GM18502 (cell line): ENCODE data around the gene TTC39C.
"Not testable (repeated sequence)": the region's sequence is repeated elsewhere in the genome, so short reads cannot be mapped to it uniquely, and the experiment has no call there.

Experiments
- ATAC-seq: cut with Tn5 transposase; IDR thresholded peaks from one replicate; pipeline ENCODE4 v1.9.1; 2021; ENCODE audit warnings: mild to moderate bottlenecking; ENCODE audit not compliant: unreplicated experiment, poor library complexity

TTC39C gene

DNA sequence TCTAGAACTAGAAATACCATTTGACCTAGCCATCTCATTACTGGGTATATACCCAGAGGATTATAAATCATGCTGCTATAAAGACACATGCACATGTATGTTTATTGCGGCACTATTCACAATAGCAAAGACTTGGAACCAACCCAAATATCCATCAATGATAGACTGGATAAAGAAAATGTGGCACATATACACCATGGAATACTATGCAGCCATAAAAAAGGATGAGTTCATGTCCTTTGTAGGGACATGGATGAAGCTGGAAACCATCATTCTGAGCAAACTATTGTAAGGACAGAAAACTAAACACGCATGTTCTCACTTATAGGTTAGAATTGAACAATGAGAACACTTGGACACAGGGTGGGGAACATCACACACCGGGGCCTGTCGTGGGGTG, 60.2 kb downstream of the TTC39C start:
- ATAC-seq, result not testable (repeated sequence)

DNA sequence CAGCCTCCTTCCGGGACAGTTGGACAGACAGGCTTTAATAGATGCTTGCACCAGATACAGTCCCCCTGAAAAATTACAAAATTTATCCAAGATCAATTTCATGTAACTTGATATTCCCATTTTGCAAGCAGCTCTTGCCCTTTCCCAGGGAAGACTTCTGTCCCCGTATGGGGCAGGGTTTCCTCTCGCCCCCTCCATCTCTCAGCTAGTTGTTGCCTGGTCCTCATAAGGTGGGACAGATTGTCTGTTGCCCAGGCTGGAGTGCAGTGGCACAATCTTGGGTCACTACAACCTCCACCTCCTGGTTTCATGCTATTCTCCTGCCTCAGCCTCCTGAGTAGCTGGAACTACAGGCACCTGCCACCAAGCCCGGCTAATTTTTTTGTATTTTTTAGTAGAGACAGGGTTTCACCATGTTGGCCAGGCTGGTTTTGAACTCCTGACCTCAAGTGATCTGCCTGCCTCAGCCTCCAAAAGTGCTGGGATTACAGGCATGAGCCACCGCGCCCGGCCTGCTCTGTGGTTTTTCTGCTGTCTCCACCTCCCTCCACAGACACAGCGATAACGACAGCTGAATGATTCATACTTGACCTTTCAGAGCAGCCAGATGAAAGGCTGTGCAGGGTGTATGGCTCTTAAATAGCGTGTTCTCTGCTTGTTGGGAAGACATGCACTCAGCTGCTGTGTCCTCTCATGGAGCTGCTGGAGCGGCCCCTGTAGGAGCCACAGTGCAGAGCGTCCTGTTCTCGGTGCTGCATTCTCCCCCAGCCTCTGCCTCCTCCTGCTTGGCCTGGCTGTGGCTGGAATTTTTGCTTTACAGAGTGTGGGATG, 61.4 kb downstream of the TTC39C start:
- ATAC-seq, result peak; percentile 58

- no peak for ATAC-seq
Measured at GRCh38 chr18:24076950-24077349, 62.4 kb downstream of the TTC39C start.

DNA sequence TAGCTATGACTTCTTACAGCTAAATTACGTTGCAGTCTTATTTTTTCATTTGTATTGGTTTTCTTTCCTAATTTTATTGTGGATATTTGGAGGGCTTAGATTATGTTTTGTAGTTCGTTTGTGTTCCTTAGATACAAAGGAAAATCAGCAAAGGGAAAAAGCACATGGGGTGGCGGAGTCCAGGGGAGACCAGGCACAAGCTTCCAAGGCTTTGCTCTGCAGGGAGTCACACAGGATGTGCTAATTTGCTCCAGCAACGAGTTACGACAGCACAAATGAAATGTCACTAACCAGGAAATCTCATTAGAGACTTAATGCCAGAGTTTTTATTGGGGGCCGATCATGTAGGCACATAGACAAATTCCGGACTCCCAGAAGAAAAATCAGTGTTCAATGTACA, 63.8 kb downstream of the TTC39C start:
- no peak for ATAC-seq

GRCh38 chr18:24080861-24081260, 66.3 kb downstream of the TTC39C start:
- no peak for ATAC-seq

DNA sequence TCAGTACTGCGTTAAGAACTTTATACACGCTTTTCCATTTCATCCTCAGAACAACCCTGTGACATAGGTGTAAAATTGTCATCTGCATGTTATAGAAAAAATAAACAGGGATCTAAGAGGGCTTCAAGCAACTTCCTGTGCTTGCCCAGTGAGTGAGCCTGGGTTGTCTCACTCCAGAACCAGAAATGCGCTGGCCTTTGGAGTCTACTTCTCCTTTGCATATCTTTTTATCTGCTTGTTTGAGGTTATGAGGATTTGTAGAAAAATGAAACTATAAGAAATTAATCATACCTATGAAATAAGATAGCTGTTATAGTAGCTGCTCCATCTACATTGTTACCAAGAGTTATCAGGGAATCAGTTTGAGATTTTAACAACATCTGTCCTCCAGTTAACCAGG, 69.0 kb downstream of the TTC39C start:
- no peak for ATAC-seq

DNA sequence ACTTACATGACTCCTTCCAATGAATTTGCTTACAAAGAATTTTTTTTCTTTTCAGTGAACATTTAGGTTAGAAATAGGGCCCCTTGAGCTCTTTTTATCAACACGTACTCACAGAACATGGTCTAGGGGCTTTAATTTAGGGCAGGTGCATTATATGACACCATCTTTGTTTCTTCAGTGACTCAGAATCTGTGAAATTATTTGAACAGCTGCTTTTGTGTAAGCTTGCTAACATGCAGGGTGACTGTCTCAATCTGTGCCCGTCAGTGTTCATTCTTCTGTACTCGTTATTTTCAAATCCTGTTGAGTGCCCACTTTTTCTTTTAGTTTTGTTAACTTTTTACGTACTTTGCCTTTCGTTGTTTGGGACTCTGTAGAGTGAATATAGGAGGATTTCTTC, 71.5 kb downstream of the TTC39C start:
- ATAC-seq, result no peak

GRCh38 chr18:24089076-24089475, 74.5 kb downstream of the TTC39C start:
- no peak for ATAC-seq

GRCh38 chr18:24089515-24090337, 75.2 kb downstream of the TTC39C start:
- no peak for ATAC-seq

DNA sequence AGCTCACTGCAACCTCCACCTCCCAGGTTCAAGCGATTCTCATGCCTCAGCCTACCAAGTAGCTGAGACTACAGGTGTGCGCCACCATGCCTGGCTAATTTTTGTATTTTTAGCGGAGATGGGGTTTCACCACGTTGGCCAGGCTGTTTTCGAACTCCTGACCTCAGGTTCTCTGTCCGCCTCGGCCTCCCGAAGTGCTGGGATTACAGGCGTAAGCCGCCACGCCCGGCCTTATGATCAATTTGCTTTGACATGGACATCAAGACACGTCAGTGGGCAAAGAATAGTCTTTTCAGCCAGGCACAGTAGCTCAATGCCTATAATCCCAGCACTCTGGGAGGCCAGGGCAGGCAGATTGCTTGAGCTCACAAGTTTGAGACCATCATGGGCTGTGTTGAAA, 76.3 kb downstream of the TTC39C start:
- ATAC-seq, result no peak

- ATAC-seq, result no peak
Measured at GRCh38 chr18:24094561-24094960, 80.0 kb downstream of the TTC39C start.

DNA sequence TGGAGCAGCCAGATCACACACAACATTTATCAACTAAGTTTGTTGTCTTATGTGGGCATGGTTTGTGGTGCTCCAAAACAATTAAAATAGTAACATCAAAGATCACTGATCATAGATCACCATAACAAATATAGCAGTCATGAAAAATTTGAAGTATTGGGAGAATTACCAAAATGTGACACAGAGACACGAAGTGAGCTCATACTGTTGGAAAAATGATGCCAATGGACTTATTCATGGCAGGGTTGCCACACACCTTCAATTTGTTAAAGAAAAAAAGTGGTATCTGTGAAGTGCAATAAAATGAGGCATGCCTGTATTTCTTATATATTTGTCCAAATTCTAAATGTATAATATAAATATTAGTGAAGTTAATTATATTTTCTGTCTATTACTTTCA, 81.4 kb downstream of the TTC39C start:
- ATAC-seq, result no peak

GRCh38 chr18:24103320-24104021, 88.9 kb downstream of the TTC39C start:
- ATAC-seq, result no peak

DNA sequence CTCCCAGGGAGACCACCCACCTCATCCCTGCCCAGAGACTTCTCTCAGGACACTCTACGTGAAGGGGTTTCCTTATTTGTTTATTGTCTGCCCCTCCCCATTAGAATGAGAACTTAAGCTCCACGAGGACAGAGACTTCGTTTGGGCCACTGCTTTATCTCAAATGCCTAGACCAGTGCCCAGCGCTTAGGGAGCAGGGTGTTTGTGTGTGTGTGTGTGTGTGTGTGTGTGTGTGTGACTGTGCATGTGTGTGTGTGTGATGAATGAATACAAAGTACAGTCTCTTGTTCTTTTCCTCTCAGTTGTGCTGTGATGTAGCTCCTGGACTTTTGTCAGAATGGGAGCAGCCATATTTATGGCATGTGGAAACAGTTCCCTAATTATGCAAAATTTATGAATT, 89.9 kb downstream of the TTC39C start:
- no peak for ATAC-seq

GRCh38 chr18:24108641-24109040, 94.1 kb downstream of the TTC39C start:
- no peak for ATAC-seq

DNA sequence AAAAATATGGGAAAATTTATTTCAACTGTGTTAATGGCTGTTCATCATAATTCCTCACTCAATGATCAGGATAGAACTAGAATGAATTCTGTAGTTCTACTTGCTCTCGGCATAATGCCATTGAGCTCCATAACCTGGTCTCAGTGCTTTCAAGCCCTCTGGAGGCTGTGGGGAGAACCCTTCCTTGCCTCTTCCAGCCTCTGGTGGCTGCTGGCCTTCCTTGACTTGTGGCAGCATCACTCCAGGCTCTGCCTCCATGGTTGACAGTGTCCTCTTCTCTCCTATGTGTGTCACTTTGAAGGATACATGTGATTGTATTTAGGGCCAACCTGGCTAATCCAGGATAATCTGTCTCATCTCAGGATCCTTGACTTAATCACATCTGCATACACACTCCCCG, 97.4 kb downstream of the TTC39C start:
- ATAC-seq, result no peak

- no peak for ATAC-seq
Measured at GRCh38 chr18:24112464-24112863, 97.9 kb downstream of the TTC39C start.

DNA sequence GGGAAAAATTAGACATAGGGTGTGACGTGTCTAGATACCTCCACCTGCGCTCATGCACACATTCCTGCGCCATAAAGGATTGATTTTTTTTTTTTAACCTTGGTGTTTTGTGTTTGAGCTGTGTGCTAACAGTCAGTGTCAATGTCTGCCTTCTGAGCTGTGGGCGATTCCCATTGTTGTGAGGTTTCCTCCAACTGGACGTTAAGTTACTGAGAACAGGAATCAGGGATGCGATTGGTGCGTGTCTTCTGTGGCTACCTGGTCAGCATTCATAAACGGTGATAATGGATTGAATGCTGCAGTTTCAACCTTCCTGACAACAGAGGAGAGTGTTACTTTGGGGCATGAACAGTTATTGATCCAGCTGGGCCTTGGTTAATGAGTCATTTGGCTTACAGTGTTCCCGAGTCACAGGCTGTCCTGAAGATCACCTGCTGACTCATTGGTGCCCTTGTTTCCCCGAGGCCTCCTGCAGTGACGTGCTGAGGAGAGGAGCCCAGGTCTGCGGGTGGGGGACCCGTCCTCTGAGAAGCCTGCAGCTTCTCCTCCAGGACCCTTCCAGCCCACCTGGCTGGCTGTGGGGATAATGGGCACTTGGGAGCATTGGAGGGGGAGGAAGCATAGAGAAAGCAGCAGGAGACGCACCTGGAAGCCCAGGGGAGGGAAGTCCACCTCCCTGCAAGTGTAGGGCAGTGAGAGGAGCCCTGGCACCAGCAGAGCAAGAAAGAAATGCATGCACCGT, 98.5 kb downstream of the TTC39C start:
- no peak for ATAC-seq

DNA sequence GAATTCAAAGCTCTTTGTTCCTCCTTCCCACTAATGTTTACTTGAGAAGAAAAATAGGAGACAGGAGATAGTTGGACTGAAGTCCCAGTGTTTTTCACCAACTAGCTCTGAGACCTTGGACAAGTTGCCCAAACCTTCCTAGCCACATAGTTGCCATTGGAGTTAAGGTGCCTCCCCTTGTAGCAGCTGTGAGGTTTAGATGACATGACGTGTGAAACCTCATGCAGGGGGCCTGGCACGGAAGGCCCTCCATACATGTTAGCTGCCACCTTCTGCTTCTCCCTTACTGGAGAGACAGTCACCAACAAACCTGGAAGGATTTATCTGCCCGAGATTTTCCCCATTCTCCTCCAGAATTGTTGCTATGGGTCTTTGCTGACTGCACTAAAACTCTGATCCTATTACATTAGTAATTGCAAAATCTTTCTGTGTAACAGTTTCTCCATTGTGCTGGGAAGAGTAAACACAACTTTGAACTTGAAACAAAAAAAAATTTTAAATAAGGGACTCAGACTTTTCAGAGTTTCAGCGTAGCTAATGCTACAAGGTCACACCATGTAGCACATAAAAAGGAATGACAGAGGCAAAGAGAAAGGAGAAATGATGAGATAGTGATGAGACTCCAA, 100.5 kb downstream of the TTC39C start:
- no peak for ATAC-seq

GRCh38 chr18:24115628-24116027, 101.1 kb downstream of the TTC39C start:
- no peak for ATAC-seq
